HepG2 (cell line): ENCODE measurements around the gene TTF2. TPM values are rescaled to one million over a fixed set of nuclear protein-coding genes. Genes with fewer than 3 reads are reported as not detected.

Experiments
- ATAC-seq: fragments of 200-7000 bp; cut with Tn5 transposase; 3 replicates; pipeline ENCODE4 v1.9.1; 2020; ENCODE audit warnings: mild to moderate bottlenecking, moderate library complexity
- BruUV-seq: library from RNA; stranded (reverse); fragments of 400-500 nt; replicated peaks from 2 replicates; lab custom pipeline; 2021; lab: Mats Ljungman, UMichigan
- CTCF ChIA-PET: fragments of 300-600 bp; formaldehyde crosslinking; extraction: SDS; loops from one replicate; lab custom pipeline; 2021; ENCODE audit warnings: low total read pairs, inconsistent platforms, low intra/inter-chr PET ratio; lab: Yijun Ruan, JAX
- POLR2A ChIA-PET: fragments of 350-600 bp; sonication (Branson Sonifier 250); formaldehyde crosslinking; loops from one replicate; lab custom pipeline; 2020; ENCODE audit warnings: antibody characterized with exemption, inconsistent platforms; lab: Yijun Ruan, JAX
- DNase-seq: peaks from one replicate; pipeline ENCODE4 v3.0.0-alpha.2; 2015; ENCODE audit warnings: low spot score
- FAIRE-seq: peaks from 3 replicates; lab custom pipeline; 2011; peaks lifted over from hg19 to GRCh38; lab: Jason Lieb, UNC
- H2AFZ ChIP-seq: one replicate; pipeline ENCODE4 v1.6.1; 2011; ENCODE audit warnings: low read length, inconsistent platforms
- H3K27ac ChIP-seq: fragments of 300-600 bp; 3 replicates; pipeline ENCODE4 v1.8.0; 2011; ENCODE audit warnings: mixed run types, mild to moderate bottlenecking, mixed read lengths, low read length, inconsistent platforms; ENCODE audit not compliant: insufficient read depth; ENCODE audit errors: extremely low read length
- H3K27me3 ChIP-seq, 2 experiments: fragments of 200-600 bp in 1 of 2; 2 replicates in 1 of 2; 3 replicates in 1 of 2; pipeline versions ENCODE4 v1.6.0 to v1.8.0; 2011; ENCODE audit warnings: low read length in 2 of 2, mild to moderate bottlenecking in 2 of 2, moderate library complexity in 2 of 2, inconsistent platforms in 1 of 2; ENCODE audit not compliant: insufficient read depth in 2 of 2, control insufficient read depth in 1 of 2
- H3K36me3 ChIP-seq, 2 experiments: fragments of 200-600 bp in 1 of 2; replicated peaks in 1 of 2; 2 replicates in 1 of 2; 3 replicates in 1 of 2; pipeline versions ENCODE4 v1.5.1 to v1.8.0; 2011; ENCODE audit warnings: low read length in 2 of 2, inconsistent platforms in 1 of 2; ENCODE audit not compliant: insufficient read depth in 2 of 2, control insufficient read depth in 1 of 2
- H3K4me1 ChIP-seq: 2 replicates; pipeline ENCODE4 v1.5.1; 2012; ENCODE audit warnings: low read length, inconsistent platforms; ENCODE audit not compliant: insufficient read depth
- H3K4me2 ChIP-seq: 2 replicates; pipeline ENCODE4 v1.6.0; 2011; ENCODE audit warnings: low read depth, low read length, inconsistent platforms
- H3K4me3 ChIP-seq, 3 experiments: fragments of 200-600 bp in 1 of 3; sonication (generic), shearing (Covaris generic) in 1 of 3; replicated peaks in 1 of 3; 2 replicates each; pipeline ENCODE4 v1.5.1; 2011 to 2016; ENCODE audit warnings: low read length in 3 of 3, inconsistent platforms in 2 of 3, low read depth in 2 of 3, mild to moderate bottlenecking in 2 of 3, control low read depth in 1 of 3, mixed read lengths in 1 of 3; ENCODE audit not compliant: insufficient read depth in 1 of 3
- H3K79me2 ChIP-seq: one replicate; pipeline ENCODE4 v1.6.1; 2011; ENCODE audit warnings: low read length, inconsistent platforms; ENCODE audit not compliant: insufficient read depth
- H3K9ac ChIP-seq: 2 replicates; pipeline ENCODE4 v1.6.0; 2011; ENCODE audit warnings: mild to moderate bottlenecking, low read depth, low read length, inconsistent platforms; ENCODE audit not compliant: insufficient read depth
- H3K9me3 ChIP-seq: 2 replicates; pipeline ENCODE4 v1.5.1; 2012; ENCODE audit warnings: mild to moderate bottlenecking, low read length
- H4K20me1 ChIP-seq: 2 replicates; pipeline ENCODE4 v1.6.0; 2011; ENCODE audit warnings: inconsistent platforms, mild to moderate bottlenecking, low read length, moderate library complexity; ENCODE audit not compliant: insufficient read depth
- BHLHE40 ChIP-seq: IDR thresholded peaks from 2 replicates; pipeline ENCODE4 v1.6.1; 2011; ENCODE audit warnings: low read length, improper control_type of control experiment
- DNMT3B ChIP-seq: conservative IDR thresholded peaks from 2 replicates; pipeline ENCODE4 v1.6.1; 2016; ENCODE audit warnings: missing biosample characterization, control low read depth
- HNRNPL ChIP-seq: fragments of 200-400 bp; formaldehyde crosslinking; IDR thresholded peaks from 2 replicates; pipeline ENCODE4 v1.6.1; 2017; ENCODE audit warnings: mild to moderate bottlenecking, low read depth, low read length
- HNRNPUL1 ChIP-seq: fragments of 200-400 bp; formaldehyde crosslinking; IDR thresholded peaks from 2 replicates; pipeline ENCODE4 v1.6.1; 2017; ENCODE audit warnings: low read depth, mild to moderate bottlenecking, low read length, moderate library complexity
- NFRKB ChIP-seq: fragments of 450-650 bp; IDR thresholded peaks from 2 replicates; pipeline ENCODE4 v1.6.1; 2017
- NFYB ChIP-seq: sonication (generic); formaldehyde crosslinking; IDR thresholded peaks from 2 replicates; pipeline ENCODE4 v1.4.0; 2020; ENCODE audit warnings: missing genetic modification reagents
- RARG ChIP-seq: sonication (generic); formaldehyde crosslinking; IDR thresholded peaks from 2 replicates; pipeline ENCODE4 v1.4.0; 2020; ENCODE audit warnings: low read depth, mild to moderate bottlenecking, missing genetic modification reagents
- RNF2 ChIP-seq: fragments of 450-650 bp; conservative IDR thresholded peaks from 2 replicates; pipeline ENCODE4 v1.6.1; 2016; ENCODE audit warnings: low read depth
- SAFB2 ChIP-seq: sonication (generic); formaldehyde crosslinking; IDR thresholded peaks from 2 replicates; pipeline ENCODE4 v1.5.1; 2020; ENCODE audit warnings: missing genetic modification reagents, low read depth, mild to moderate bottlenecking, borderline replicate concordance
- YEATS4 ChIP-seq: sonication (generic); formaldehyde crosslinking; IDR thresholded peaks from 2 replicates; pipeline ENCODE4 v1.4.0; 2020; ENCODE audit warnings: missing genetic modification reagents, borderline replicate concordance
- ZNF350 ChIP-seq: sonication (generic); formaldehyde crosslinking; IDR thresholded peaks from 2 replicates; pipeline ENCODE4 v1.4.0; 2020; ENCODE audit warnings: mild to moderate bottlenecking, low read depth, missing genetic modification reagents, borderline replicate concordance
- ZNF431 ChIP-seq: sonication (generic); formaldehyde crosslinking; IDR thresholded peaks from 2 replicates; pipeline ENCODE4 v1.9.0; 2022; ENCODE audit warnings: missing genetic modification reagents, low read depth, mild to moderate bottlenecking, borderline replicate concordance
- ZNF607 ChIP-seq: sonication (generic); formaldehyde crosslinking; IDR thresholded peaks from 2 replicates; pipeline ENCODE4 v1.5.1; 2020; ENCODE audit warnings: missing genetic modification reagents, mild to moderate bottlenecking, borderline replicate concordance
- in situ Hi-C: cut with HindIII; loops from 2 replicates; pipeline ENCODE4 v1.10.0; 2017; ENCODE audit warnings: low pct_unique_long_range_greater_than_20kb; ENCODE audit not compliant: extremely low pct_ligation_motif_present
- intact Hi-C: fragments of 100-400 bp; cut with micrococcal nuclease; formaldehyde crosslinking; loops from one replicate; pipeline ENCODE4 v1.10.0; 2022; ENCODE audit not compliant: unreplicated experiment
- polyA plus RNA-seq, 8 experiments: library from polyadenylated mRNA; depleted of rRNA in 3 of 8; stranded (reverse) in 7 of 8; unstranded in 1 of 8; fragments of >200 nt; fragmentation: Illumina TruSeq in 4 of 8; extraction: Trizol in 4 of 8; gene quantifications; 2 replicates each; pipeline versions ENCODE4 v1.2.1 to v1.2.3, GENCODE V29; 2011 to 2016; ENCODE audit warnings: low read depth in 4 of 8, missing spikeins in 1 of 8, mixed read lengths in 1 of 8; ENCODE audit not compliant: insufficient read depth in 1 of 8
- total RNA-seq, 5 experiments: library from RNA; depleted of rRNA; stranded (reverse); fragments of >200 nt; fragmentation: Illumina TruSeq; extraction: Trizol; gene quantifications; 2 replicates each; pipeline ENCODE4 v1.2.3, GENCODE V29; 2016; ENCODE audit warnings: low read depth in 1 of 5
- TF ChIP-seq, protein P1 (sequence below): sonication (generic); formaldehyde crosslinking; IDR thresholded peaks from 2 replicates; pipeline ENCODE4 v1.4.0; 2020; ENCODE audit warnings: missing genetic modification reagents, borderline replicate concordance
- TF ChIP-seq, protein P2 (sequence below): IDR thresholded peaks from 2 replicates; pipeline ENCODE4 v1.6.1; 2012; ENCODE audit warnings: low read length, improper control_type of control experiment

Gene TTF2
- total and polyA plus RNA-seq, 2 of the 13 experiments (the other 11 are each of a cell fraction or from before 2014, with no cell fraction given): 12.8 to 48.9 TPM

DNA sequence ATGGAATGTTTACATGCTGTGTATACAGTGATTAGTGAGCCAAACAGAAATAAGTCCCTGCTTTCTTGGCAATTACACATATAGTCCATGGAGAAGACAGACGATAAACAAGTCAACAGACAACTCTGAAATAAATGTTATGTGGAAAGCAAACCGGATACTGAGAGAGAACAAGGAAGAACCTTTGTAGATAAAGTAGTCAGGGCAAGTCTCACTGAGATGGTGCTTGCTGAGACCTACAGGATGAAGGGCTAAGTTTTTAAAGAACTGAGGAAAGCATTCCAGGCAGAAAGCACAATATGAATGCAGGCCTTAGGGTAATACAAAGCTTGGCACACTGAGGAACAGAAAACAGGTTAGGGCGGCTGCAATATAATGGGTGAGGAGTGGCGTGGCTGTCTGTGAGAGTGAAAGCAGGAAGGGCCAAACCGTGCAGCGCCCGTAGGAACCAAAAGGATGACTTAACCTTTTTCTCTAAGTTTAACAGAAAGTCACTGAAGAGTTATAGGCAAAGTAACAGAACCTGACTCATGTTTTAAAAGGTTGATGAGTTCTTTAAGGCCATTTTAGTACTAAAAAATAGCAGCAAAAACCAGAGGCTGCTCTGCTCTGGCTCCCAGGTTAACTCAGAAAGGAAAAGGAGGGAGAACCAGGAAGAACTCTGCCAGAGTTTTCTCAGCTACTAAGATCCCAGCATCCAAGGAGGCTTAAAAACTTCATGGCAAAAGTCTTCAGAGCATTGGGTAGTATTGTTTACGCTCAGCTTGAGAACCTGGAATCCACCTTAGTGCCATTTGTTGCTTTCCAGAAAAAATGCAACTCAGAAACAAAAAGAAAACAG, 8.7 kb upstream of the TTF2 start (continued):
- TF ChIP-seq HNRNPUL1 (no peak), RNF2 (no peak)

DNA sequence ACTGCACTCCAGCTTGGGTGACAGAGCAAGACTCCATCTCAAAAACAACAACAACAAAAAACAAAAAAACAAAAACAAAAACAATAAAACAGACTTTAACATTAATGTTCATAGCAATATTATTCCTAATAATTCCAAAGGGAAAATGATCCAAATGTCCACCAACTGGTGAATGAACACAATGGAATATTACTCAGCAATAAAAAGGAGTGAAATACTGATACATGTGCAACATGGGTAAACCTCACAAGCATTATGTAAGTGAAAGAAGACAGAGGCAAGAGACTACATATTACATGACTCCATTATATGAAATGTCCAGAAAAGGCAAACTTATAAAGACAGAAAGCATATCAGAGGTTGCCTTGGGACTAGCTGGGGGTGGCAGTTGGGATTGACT, 6.1 kb upstream of the TTF2 start:
- FAIRE-seq (no peak), ATAC-seq (no peak), DNase-seq (no peak)
- Histone ChIP-seq H3K9ac (no peak overlapping the region), H2AFZ (no peak overlapping the region), H3K79me2 (no peaks in the 10 kb centered on the region), H3K4me2 (no peak overlapping the region), H3K4me3 (no peak overlapping the region), H3K9me3 (no peaks in the 10 kb centered on the region), H3K4me1 (peaks cover 7% of the 10 kb centered on the region; the same call in 1 of the 2 replicates), H3K36me3 (no peaks in the 10 kb centered on the region), H3K27me3 (no peaks in the 10 kb centered on the region), H3K27ac (no peak overlapping the region), H4K20me1 (no peaks in the 10 kb centered on the region)
- no TSS peak for BruUV-seq
- intact Hi-C loops: loop anchor here (10.0 kb wide), 1 partner anchor 239 kb away; no protein-coding TSS in a partner anchor
- in situ Hi-C loops: loop anchor here (10.0 kb wide), 1 partner anchor 469 kb away; no protein-coding TSS in a partner anchor
- POLR2A ChIA-PET: no interaction called here
- CTCF ChIA-PET: interaction anchor here (1.8 kb wide), 1 partner anchor 317 kb away, joined by 22 read pairs; no protein-coding TSS in a partner anchor
- TF ChIP-seq BHLHE40 (no peak), NFYB (CRISPR knock-in tag) (no peak), DNMT3B (CRISPR knock-in tag) (no peak), YEATS4 (CRISPR knock-in tag) (no peak), SAFB2 (CRISPR knock-in tag) (no peak), HNRNPL (no peak), ZNF607 (CRISPR knock-in tag) (no peak), ZNF350 (CRISPR knock-in tag) (no peak), NFRKB (no peak), ZNF431 (CRISPR knock-in tag) (no peak), RARG (CRISPR knock-in tag) (no peak)
- TF ChIP-seq, protein P1, sequence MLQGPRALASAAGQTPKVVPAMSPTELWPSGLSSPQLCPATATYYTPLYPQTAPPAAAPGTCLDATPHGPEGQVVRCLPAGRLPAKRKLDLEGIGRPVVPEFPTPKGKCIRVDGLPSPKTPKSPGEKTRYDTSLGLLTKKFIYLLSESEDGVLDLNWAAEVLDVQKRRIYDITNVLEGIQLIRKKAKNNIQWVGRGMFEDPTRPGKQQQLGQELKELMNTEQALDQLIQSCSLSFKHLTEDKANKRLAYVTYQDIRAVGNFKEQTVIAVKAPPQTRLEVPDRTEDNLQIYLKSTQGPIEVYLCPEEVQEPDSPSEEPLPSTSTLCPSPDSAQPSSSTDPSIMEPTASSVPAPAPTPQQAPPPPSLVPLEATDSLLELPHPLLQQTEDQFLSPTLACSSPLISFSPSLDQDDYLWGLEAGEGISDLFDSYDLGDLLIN (CRISPR knock-in tag): no peak
- TF ChIP-seq, protein P2, sequence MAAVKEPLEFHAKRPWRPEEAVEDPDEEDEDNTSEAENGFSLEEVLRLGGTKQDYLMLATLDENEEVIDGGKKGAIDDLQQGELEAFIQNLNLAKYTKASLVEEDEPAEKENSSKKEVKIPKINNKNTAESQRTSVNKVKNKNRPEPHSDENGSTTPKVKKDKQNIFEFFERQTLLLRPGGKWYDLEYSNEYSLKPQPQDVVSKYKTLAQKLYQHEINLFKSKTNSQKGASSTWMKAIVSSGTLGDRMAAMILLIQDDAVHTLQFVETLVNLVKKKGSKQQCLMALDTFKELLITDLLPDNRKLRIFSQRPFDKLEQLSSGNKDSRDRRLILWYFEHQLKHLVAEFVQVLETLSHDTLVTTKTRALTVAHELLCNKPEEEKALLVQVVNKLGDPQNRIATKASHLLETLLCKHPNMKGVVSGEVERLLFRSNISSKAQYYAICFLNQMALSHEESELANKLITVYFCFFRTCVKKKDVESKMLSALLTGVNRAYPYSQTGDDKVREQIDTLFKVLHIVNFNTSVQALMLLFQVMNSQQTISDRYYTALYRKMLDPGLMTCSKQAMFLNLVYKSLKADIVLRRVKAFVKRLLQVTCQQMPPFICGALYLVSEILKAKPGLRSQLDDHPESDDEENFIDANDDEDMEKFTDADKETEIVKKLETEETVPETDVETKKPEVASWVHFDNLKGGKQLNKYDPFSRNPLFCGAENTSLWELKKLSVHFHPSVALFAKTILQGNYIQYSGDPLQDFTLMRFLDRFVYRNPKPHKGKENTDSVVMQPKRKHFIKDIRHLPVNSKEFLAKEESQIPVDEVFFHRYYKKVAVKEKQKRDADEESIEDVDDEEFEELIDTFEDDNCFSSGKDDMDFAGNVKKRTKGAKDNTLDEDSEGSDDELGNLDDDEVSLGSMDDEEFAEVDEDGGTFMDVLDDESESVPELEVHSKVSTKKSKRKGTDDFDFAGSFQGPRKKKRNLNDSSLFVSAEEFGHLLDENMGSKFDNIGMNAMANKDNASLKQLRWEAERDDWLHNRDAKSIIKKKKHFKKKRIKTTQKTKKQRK: no peak
